ENCODE data around the gene SV2C.

- TF ChIP-seq, protein P1, sequence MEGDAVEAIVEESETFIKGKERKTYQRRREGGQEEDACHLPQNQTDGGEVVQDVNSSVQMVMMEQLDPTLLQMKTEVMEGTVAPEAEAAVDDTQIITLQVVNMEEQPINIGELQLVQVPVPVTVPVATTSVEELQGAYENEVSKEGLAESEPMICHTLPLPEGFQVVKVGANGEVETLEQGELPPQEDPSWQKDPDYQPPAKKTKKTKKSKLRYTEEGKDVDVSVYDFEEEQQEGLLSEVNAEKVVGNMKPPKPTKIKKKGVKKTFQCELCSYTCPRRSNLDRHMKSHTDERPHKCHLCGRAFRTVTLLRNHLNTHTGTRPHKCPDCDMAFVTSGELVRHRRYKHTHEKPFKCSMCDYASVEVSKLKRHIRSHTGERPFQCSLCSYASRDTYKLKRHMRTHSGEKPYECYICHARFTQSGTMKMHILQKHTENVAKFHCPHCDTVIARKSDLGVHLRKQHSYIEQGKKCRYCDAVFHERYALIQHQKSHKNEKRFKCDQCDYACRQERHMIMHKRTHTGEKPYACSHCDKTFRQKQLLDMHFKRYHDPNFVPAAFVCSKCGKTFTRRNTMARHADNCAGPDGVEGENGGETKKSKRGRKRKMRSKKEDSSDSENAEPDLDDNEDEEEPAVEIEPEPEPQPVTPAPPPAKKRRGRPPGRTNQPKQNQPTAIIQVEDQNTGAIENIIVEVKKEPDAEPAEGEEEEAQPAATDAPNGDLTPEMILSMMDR (optimal IDR thresholded peaks at IDR 0.05 in 1 of 3, IDR thresholded peaks at IDR 0.05 in 1 of 3, conservative IDR thresholded peaks at IDR 0.05 in 1 of 3; ENCODE audit: extremely low read depth in 1 of 3, insufficient read depth in 2 of 3, low read length in 3 of 3) = no peak
- TF ChIP-seq EZH2 (IDR thresholded peaks at IDR 0.05; ENCODE audit: low read length) = no peak
These were observed 107.2 kb downstream of the SV2C start for GRCh38 chr5:76190356-76190755.

Data from keratinocyte (primary cell).